GM12878 (cell line): ENCODE results near the gene HIVEP3. TPM values are rescaled to one million over a fixed set of nuclear protein-coding genes. Genes with fewer than 3 reads are reported as not detected.

Experiments used
- ATAC-seq: fragments of 200-7000 bp; cut with Tn5 transposase; 3 replicates; pipeline ENCODE4 v1.9.1; 2020; ENCODE audit warnings: mild to moderate bottlenecking, moderate library complexity
- BruUV-seq: library from RNA; stranded (reverse); fragments of 400-500 nt; replicated peaks from 2 replicates; lab custom pipeline; 2021; lab: Mats Ljungman, UMichigan
- CTCF ChIA-PET: fragments of 300-600 bp; sonication (Branson Sonifier 250); formaldehyde crosslinking; extraction: SDS; loops from one replicate; lab custom pipeline; 2021; ENCODE audit warnings: inconsistent platforms; lab: Yijun Ruan, JAX
- POLR2A ChIA-PET: fragments of 350-600 bp; formaldehyde crosslinking; extraction: SDS; loops from one replicate; lab custom pipeline; 2021; ENCODE audit warnings: inconsistent platforms; lab: Charles Lee
- RAD21 ChIA-PET: fragments of 300-600 bp; sonication (Branson Sonifier 250); formaldehyde crosslinking; loops from one replicate; lab custom pipeline; 2023; ENCODE audit warnings: antibody characterized with exemption; ENCODE audit not compliant: unreplicated experiment; lab: Charles Lee
- SMC1A ChIA-PET: fragments of 300-600 bp; sonication (Branson Sonifier 250); formaldehyde crosslinking; loops from one replicate; lab custom pipeline; 2023; ENCODE audit not compliant: unreplicated experiment, uncharacterized antibody; lab: Charles Lee
- DNase-seq: peaks from one replicate; pipeline ENCODE4 v3.0.0-alpha.2; 2011; ENCODE audit warnings: low read depth, low spot score
- FAIRE-seq: peaks from 3 replicates; lab custom pipeline; 2011; peaks lifted over from hg19 to GRCh38; lab: Jason Lieb, UNC
- H2AFZ ChIP-seq: 2 replicates; pipeline ENCODE4 v1.6.0; 2011; ENCODE audit warnings: low read depth, low read length, control low read depth; ENCODE audit not compliant: control insufficient read depth
- H3K27ac ChIP-seq: 2 replicates; pipeline ENCODE4 v1.5.1; 2011; ENCODE audit warnings: control low read depth; ENCODE audit not compliant: control insufficient read depth, insufficient read depth
- H3K27me3 ChIP-seq, 2 experiments: replicated peaks in 1 of 2; 2 replicates each; pipeline versions ENCODE4 v1.6.0 to v1.6.1; 2011; ENCODE audit warnings: low read length in 1 of 2; ENCODE audit not compliant: control insufficient read depth in 2 of 2, insufficient read depth in 2 of 2
- H3K36me3 ChIP-seq, 2 experiments: 2 replicates each; pipeline ENCODE4 v1.5.1; 2011; ENCODE audit warnings: low read length in 1 of 2; ENCODE audit not compliant: control insufficient read depth in 2 of 2, insufficient read depth in 2 of 2
- H3K4me1 ChIP-seq: 2 replicates; pipeline ENCODE4 v1.6.1; 2011; ENCODE audit warnings: mild to moderate bottlenecking, low read length, moderate library complexity, mixed read lengths; ENCODE audit not compliant: control insufficient read depth, insufficient read depth
- H3K4me2 ChIP-seq: 2 replicates; pipeline ENCODE4 v1.6.0; 2011; ENCODE audit warnings: control low read depth; ENCODE audit not compliant: control insufficient read depth, insufficient read depth
- H3K4me3 ChIP-seq: fragments of 200-600 bp; sonication (generic); 2 replicates; pipeline ENCODE4 v1.5.1; 2016
- H3K79me2 ChIP-seq: 2 replicates; pipeline ENCODE4 v1.6.0; 2011; ENCODE audit warnings: low read length; ENCODE audit not compliant: control insufficient read depth, insufficient read depth
- H3K9ac ChIP-seq: 2 replicates; pipeline ENCODE4 v1.8.0; 2011; ENCODE audit warnings: low read length, control low read depth, mixed read lengths; ENCODE audit not compliant: control insufficient read depth, insufficient read depth
- H3K9me3 ChIP-seq: replicated peaks from 3 replicates; pipeline ENCODE4 v1.5.1; 2011; ENCODE audit warnings: mild to moderate bottlenecking, low read length; ENCODE audit not compliant: control insufficient read depth, insufficient read depth
- H4K20me1 ChIP-seq: 2 replicates; pipeline ENCODE4 v1.6.0; 2011; ENCODE audit not compliant: control insufficient read depth, insufficient read depth
- BCL11A ChIP-seq: IDR thresholded peaks from 2 replicates; pipeline ENCODE4 v1.6.1; 2011; ENCODE audit warnings: low read depth, low read length
- CHD4 ChIP-seq: fragments of 200-600 bp; sonication (generic); IDR thresholded peaks from 2 replicates; pipeline ENCODE4 v1.6.1; 2016; ENCODE audit warnings: mild to moderate bottlenecking
- PML ChIP-seq: IDR thresholded peaks from 2 replicates; pipeline ENCODE4 v1.6.1; 2012; ENCODE audit warnings: low read length, inconsistent platforms
- SMAD1 ChIP-seq: fragments of 450-650 bp; IDR thresholded peaks from 2 replicates; pipeline ENCODE4 v1.6.1; 2018; ENCODE audit warnings: mild to moderate bottlenecking, low read depth; ENCODE audit not compliant: partially characterized antibody
- ZBTB4 ChIP-seq: fragments of 450-650 bp; formaldehyde crosslinking; IDR thresholded peaks from 2 replicates; pipeline ENCODE4 v1.4.0; 2022; ENCODE audit warnings: mild to moderate bottlenecking, moderate library complexity
- WGBS: methylation state at CpG from one replicate; pipeline ENCODE4 v1.1.6; 2016; ENCODE audit warnings: low lambda C conversion rate; ENCODE audit not compliant: insufficient replicate concordance, insufficient coverage; ENCODE audit errors: missing lambda C conversion rate; 5-methylcytosine and 5-hydroxymethylcytosine counted together
- in situ Hi-C: fragments of 300-500 bp; cut with MboI; formaldehyde crosslinking; loops from 9 replicates; pipeline ENCODE4 v1.14.3; 2018; ENCODE audit warnings: mixed read lengths
- intact Hi-C: fragments of 100-400 bp; cut with micrococcal nuclease; formaldehyde crosslinking; loops from one replicate; pipeline ENCODE4 v1.14.2; 2022; ENCODE audit not compliant: unreplicated experiment
- polyA plus RNA-seq, 11 experiments: library from polyadenylated mRNA; depleted of rRNA in 4 of 11; unstranded in 6 of 11; stranded (reverse) in 5 of 11; fragments of >200 nt; fragmentation: Nextera tagmentation in 4 of 11; fragmentation: Illumina TruSeq in 1 of 11; extraction: Ambion mirVana in 4 of 11; extraction: Trizol in 1 of 11; gene quantifications; 1 replicate in 1 of 11; 2 replicates in 10 of 11; pipeline versions ENCODE4 v1.2.1 to v1.2.3, GENCODE V29; 2011 to 2016; ENCODE audit warnings: inconsistent platforms in 2 of 11, missing spikeins in 2 of 11, low read depth in 1 of 11
- total RNA-seq, 4 experiments: library from RNA; depleted of rRNA in 3 of 4; stranded (reverse); fragments of >200 nt in 3 of 4; fragmentation: Illumina TruSeq in 1 of 4; extraction: Trizol in 1 of 4; gene quantifications; 2 replicates each; pipeline versions ENCODE4 v1.2.1 to v1.2.3, GENCODE V29; 2013 to 2021

The HIVEP3 gene
- total and polyA plus RNA-seq, 10 of the 15 experiments (the other 5 are each of a cell fraction or from before 2014, with no cell fraction given): 1.8 to 13.6 (median 3.8) TPM

GRCh38 chr1:41711581-41711980, 207.1 kb downstream of the HIVEP3 start:
- H3K27me3 ChIP-seq: no peaks in the 10 kb centered on the region
- CTCF ChIA-PET: no interaction called here
- no peak for ATAC-seq
- BruUV-seq: no TSS peak
- no peaks in the 10 kb centered on the region for H3K79me2 ChIP-seq
- H3K9ac ChIP-seq: no peak overlapping the region
- intact Hi-C loops: no loop called here
- no peak for TF ChIP-seq BCL11A
- H3K4me2 ChIP-seq: no peak overlapping the region
- H3K4me1 ChIP-seq: peaks cover 5% of the 10 kb centered on the region
- H3K27ac ChIP-seq: no peak overlapping the region
- FAIRE-seq: no peak
- DNase-seq: no peak
- H3K9me3 ChIP-seq: no peaks in the 10 kb centered on the region
- no peak overlapping the region for H2AFZ ChIP-seq
- no peaks in the 10 kb centered on the region for H3K36me3 ChIP-seq
- POLR2A ChIA-PET: interaction anchor here (1.1 kb wide), 1 partner anchor 15 kb away, joined by 3 read pairs; no protein-coding TSS in a partner anchor
- SMC1A ChIA-PET: no interaction called here
- WGBS: 83% methylated on average over 12 of the region's 12 CpGs
- in situ Hi-C loops: no loop called here
- H4K20me1 ChIP-seq: no peaks in the 10 kb centered on the region
- RAD21 ChIA-PET: interaction anchor here (1.0 kb wide), 1 partner anchor 12 kb away, joined by 3 read pairs; no protein-coding TSS in a partner anchor
- H3K4me3 ChIP-seq: no peak overlapping the region

DNA sequence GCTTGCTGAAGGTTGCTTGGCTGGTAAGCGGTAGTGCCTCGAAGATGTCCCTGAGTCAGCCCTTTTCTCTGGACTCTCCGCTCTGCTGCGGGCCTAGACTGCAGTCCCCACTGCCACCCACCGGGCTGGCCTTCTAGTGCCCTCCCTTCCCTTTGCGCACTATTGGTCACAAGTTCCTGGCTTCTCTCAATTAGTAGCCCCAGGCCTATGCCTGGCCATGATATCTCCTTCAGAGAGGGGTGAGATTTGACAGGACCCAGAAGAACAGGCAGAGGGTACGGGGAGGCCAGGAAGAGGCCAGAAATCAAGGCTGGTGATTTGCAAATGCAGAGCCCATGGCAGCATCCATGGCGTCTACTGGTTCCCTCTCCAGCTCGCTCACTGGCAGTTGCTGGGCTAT, 207.7 kb downstream of the HIVEP3 start:
- Histone ChIP-seq H3K9me3 (no peaks in the 10 kb centered on the region), H3K4me3 (no peak overlapping the region), H3K4me2 (no peak overlapping the region), H4K20me1 (no peaks in the 10 kb centered on the region), H3K79me2 (no peaks in the 10 kb centered on the region), H3K27ac (no peak overlapping the region), H3K27me3 (no peaks in the 10 kb centered on the region), H2AFZ (no peak overlapping the region), H3K36me3 (no peaks in the 10 kb centered on the region), H3K9ac (no peak overlapping the region)
- ChIA-PET SMC1A (interaction anchor here (3.9 kb wide), 1 partner anchor 9 kb away, joined by 24 read pairs; no protein-coding TSS in a partner anchor), POLR2A (interaction anchor here (0.7 to 1.1 kb wide), 2 partner anchors 9 to 14 kb away, joined by 3 read pairs; no protein-coding TSS in a partner anchor), CTCF (no interaction called here)
- FAIRE-seq: no peak
- no TSS peak for BruUV-seq
- TF ChIP-seq SMAD1: no peak
- TF ChIP-seq PML: no peak
- no peak for TF ChIP-seq ZBTB4 (CRISPR knock-in tag)
- no peak for TF ChIP-seq CHD4
- TF ChIP-seq, all 136 proteins: peak for 0
- RAD21 ChIA-PET: interaction anchor here (1.0 kb wide), 1 partner anchor 11 kb away, joined by 3 read pairs; no protein-coding TSS in a partner anchor
- WGBS: 95% methylated on average over 9 of the region's 9 CpGs
- intact Hi-C loops (no loop called here), in situ Hi-C loops (no loop called here)
- ATAC-seq (no peak), DNase-seq (no peak)
- H3K4me1 ChIP-seq: peaks cover 5% of the 10 kb centered on the region
